Measurements from ENCODE around the gene PLXNC1. TPM values are rescaled to one million over a fixed set of nuclear protein-coding genes. Genes with fewer than 3 reads are reported as not detected.

The PLXNC1 gene
- total RNA-seq, 2 donors from 2014 or later = 8.4 to 12.4 TPM

GRCh38 chr12:94111302-94111701 lies 37.1 kb upstream of the PLXNC1 start:
- no peaks in the 10 kb centered on the region for H3K36me3 ChIP-seq
- H3K4me1 ChIP-seq = no peaks in the 10 kb centered on the region
- H3K27ac ChIP-seq = no peak overlapping the region
- no peaks in the 10 kb centered on the region for H3K27me3 ChIP-seq
- no peak overlapping the region for H3K4me3 ChIP-seq
- no peaks in the 10 kb centered on the region for H3K9me3 ChIP-seq
- intact Hi-C loops (cut with DNase I) = no loop called here
- DNase-seq = no peak
- no peak for TF ChIP-seq CTCF (IDR thresholded peaks at IDR 0.05)
- no peak overlapping the region for H3K9ac ChIP-seq (ENCODE audit: low read depth in 2 of 2, low read length in 2 of 2)

- no peak overlapping the region for H3K27ac ChIP-seq
- no peak overlapping the region for H3K9ac ChIP-seq (ENCODE audit: low read depth in 2 of 2, low read length in 2 of 2)
- H3K9me3 ChIP-seq = no peaks in the 10 kb centered on the region
- TF ChIP-seq CTCF (IDR thresholded peaks at IDR 0.05) = no peak
- H3K27me3 ChIP-seq = no peaks in the 10 kb centered on the region
- no peak overlapping the region for H3K4me3 ChIP-seq
- DNase-seq = no peak
- H3K4me1 ChIP-seq = no peaks in the 10 kb centered on the region
- no peaks in the 10 kb centered on the region for H3K36me3 ChIP-seq
- intact Hi-C loops (cut with DNase I) = no loop called here
Observed at GRCh38 chr12:94112121-94112520, 36.3 kb upstream of the PLXNC1 start.

GRCh38 chr12:94114166-94114565 lies 34.2 kb upstream of the PLXNC1 start:
- no peaks in the 10 kb centered on the region for H3K27me3 ChIP-seq
- H3K9ac ChIP-seq (ENCODE audit: low read depth in 2 of 2, low read length in 2 of 2) = no peak overlapping the region
- H3K27ac ChIP-seq = no peak overlapping the region
- DNase-seq = no peak
- no peak overlapping the region for H3K4me3 ChIP-seq
- no peaks in the 10 kb centered on the region for H3K4me1 ChIP-seq
- no peaks in the 10 kb centered on the region for H3K9me3 ChIP-seq
- no peak for TF ChIP-seq CTCF (IDR thresholded peaks at IDR 0.05)
- intact Hi-C loops (cut with DNase I) = no loop called here
- no peaks in the 10 kb centered on the region for H3K36me3 ChIP-seq

- Histone ChIP-seq H3K27me3 (no peaks in the 10 kb centered on the region), H3K9me3 (no peaks in the 10 kb centered on the region), H3K27ac (no peak overlapping the region), H3K9ac (ENCODE audit: low read depth in 2 of 2, low read length in 2 of 2) (no peak overlapping the region), H3K4me1 (no peaks in the 10 kb centered on the region), H3K36me3 (no peaks in the 10 kb centered on the region), H3K4me3 (no peak overlapping the region)
- TF ChIP-seq CTCF (IDR thresholded peaks at IDR 0.05) = no peak
- DNase-seq = no peak
- intact Hi-C loops (cut with DNase I) = no loop called here
Observed at GRCh38 chr12:94116191-94116590, 32.2 kb upstream of the PLXNC1 start.

GRCh38 chr12:94121886-94122285 lies 26.5 kb upstream of the PLXNC1 start:
- H3K27ac ChIP-seq = no peak overlapping the region
- H3K4me1 ChIP-seq = no peaks in the 10 kb centered on the region
- intact Hi-C loops (cut with DNase I) = no loop called here
- no peaks in the 10 kb centered on the region for H3K9me3 ChIP-seq
- TF ChIP-seq CTCF (IDR thresholded peaks at IDR 0.05) = no peak
- no peaks in the 10 kb centered on the region for H3K36me3 ChIP-seq
- H3K4me3 ChIP-seq = no peak overlapping the region
- no peak for DNase-seq
- H3K9ac ChIP-seq (ENCODE audit: low read depth in 2 of 2, low read length in 2 of 2) = no peak overlapping the region
- no peaks in the 10 kb centered on the region for H3K27me3 ChIP-seq

GRCh38 chr12:94122591-94122990 lies 25.8 kb upstream of the PLXNC1 start:
- Histone ChIP-seq H3K27ac (no peak overlapping the region), H3K27me3 (no peaks in the 10 kb centered on the region), H3K9me3 (no peaks in the 10 kb centered on the region), H3K4me1 (no peaks in the 10 kb centered on the region), H3K4me3 (no peak overlapping the region), H3K9ac (ENCODE audit: low read depth in 2 of 2, low read length in 2 of 2) (no peak overlapping the region), H3K36me3 (no peaks in the 10 kb centered on the region)
- no peak for DNase-seq
- no peak for TF ChIP-seq CTCF (IDR thresholded peaks at IDR 0.05)
- intact Hi-C loops (cut with DNase I) = no loop called here

Data from colonic mucosa (tissue), 4 donors.